DOHH2 (cell line): ENCODE data around the gene TP53AIP1.

Experiments used
- H3F3A ChIP-seq: fragments of 200-600 bp; sonication (generic), shearing (Covaris generic); 2 replicates; pipeline ENCODE4 v1.6.0; 2016; ENCODE audit warnings: antibody characterized with exemption, mild to moderate bottlenecking; ENCODE audit not compliant: control insufficient read depth, insufficient read depth
- H3K27ac ChIP-seq: fragments of 200-600 bp; sonication (generic); 2 replicates; pipeline ENCODE4 v1.5.1; 2014; ENCODE audit warnings: low read depth, mild to moderate bottlenecking, low read length, moderate library complexity
- H3K27me3 ChIP-seq: fragments of 200-600 bp; sonication (generic); 2 replicates; pipeline ENCODE4 v1.6.1; 2014; ENCODE audit warnings: mild to moderate bottlenecking, low read length, mixed read lengths; ENCODE audit not compliant: control insufficient read depth
- H3K36me3 ChIP-seq: fragments of 200-600 bp; sonication (generic); 2 replicates; pipeline ENCODE4 v1.6.1; 2014; ENCODE audit warnings: mild to moderate bottlenecking, low read length, moderate library complexity, mixed read lengths; ENCODE audit not compliant: control insufficient read depth
- H3K4me1 ChIP-seq: fragments of 200-600 bp; sonication (generic); 2 replicates; pipeline ENCODE4 v1.6.1; 2014; ENCODE audit warnings: mild to moderate bottlenecking, low read length, mixed read lengths; ENCODE audit not compliant: control insufficient read depth
- H3K4me2 ChIP-seq: fragments of 200-600 bp; sonication (generic); 2 replicates; pipeline ENCODE4 v1.6.0; 2014; ENCODE audit warnings: mild to moderate bottlenecking, low read length, moderate library complexity
- H3K4me3 ChIP-seq: fragments of 200-600 bp; sonication (generic); 2 replicates; pipeline ENCODE4 v1.5.1; 2014; ENCODE audit warnings: mild to moderate bottlenecking, low read length, mixed read lengths
- H3K79me2 ChIP-seq: fragments of 200-600 bp; sonication (generic); 2 replicates; pipeline ENCODE4 v1.6.1; 2014; ENCODE audit warnings: mild to moderate bottlenecking, low read length, mixed read lengths; ENCODE audit not compliant: control insufficient read depth
- H3K9me2 ChIP-seq: fragments of 200-600 bp; sonication (generic); replicated peaks from 2 replicates; pipeline ENCODE4 v1.6.1; 2014; ENCODE audit warnings: mild to moderate bottlenecking, low read length, mixed read lengths; ENCODE audit not compliant: control insufficient read depth
- H3K9me3 ChIP-seq: fragments of 200-600 bp; sonication (generic); 2 replicates; pipeline ENCODE4 v1.6.1; 2014; ENCODE audit warnings: antibody characterized with exemption, low read length, mixed read lengths; ENCODE audit not compliant: control insufficient read depth, insufficient read depth
- H4K20me1 ChIP-seq: fragments of 200-600 bp; sonication (generic); 2 replicates; pipeline ENCODE4 v1.6.0; 2014; ENCODE audit warnings: low read depth, mild to moderate bottlenecking, antibody characterized with exemption, low read length, moderate library complexity; ENCODE audit not compliant: control insufficient read depth, insufficient read depth
- CTCF ChIP-seq: fragments of 200-600 bp; sonication (generic); IDR thresholded peaks from one replicate; pipeline ENCODE4 v1.5.1; 2014; ENCODE audit warnings: antibody characterized with exemption, mild to moderate bottlenecking, low read depth, low read length; ENCODE audit not compliant: poor library complexity, severe bottlenecking
- EZH2phosphoT487 ChIP-seq: fragments of 200-600 bp; sonication (generic); IDR thresholded peaks from 2 replicates; pipeline ENCODE4 v1.6.1; 2017; ENCODE audit warnings: borderline replicate concordance, mild to moderate bottlenecking, antibody characterized with exemption, low read length, moderate library complexity, mixed read lengths

TP53AIP1 gene

GRCh38 chr11:128934926-128935325, 7.7 kb downstream of the TP53AIP1 start:
- H3K9me3 ChIP-seq, result no peaks in the 10 kb centered on the region
- H3K27me3 ChIP-seq, result no peaks in the 10 kb centered on the region
- H3K27ac ChIP-seq, result no peak overlapping the region
- no peaks in the 10 kb centered on the region for H3F3A ChIP-seq
- no peaks in the 10 kb centered on the region for H4K20me1 ChIP-seq
- TF ChIP-seq CTCF (no peak), EZH2phosphoT487 (no peak)
- H3K36me3 ChIP-seq, result no peaks in the 10 kb centered on the region
- H3K79me2 ChIP-seq, result no peaks in the 10 kb centered on the region
- no peaks in the 10 kb centered on the region for H3K4me1 ChIP-seq
- no peaks in the 10 kb centered on the region for H3K9me2 ChIP-seq
- no peak overlapping the region for H3K4me3 ChIP-seq
- H3K4me2 ChIP-seq, result no peak overlapping the region

GRCh38 chr11:128934351-128934750, 8.3 kb downstream of the TP53AIP1 start:
- H3K36me3 ChIP-seq, result no peaks in the 10 kb centered on the region
- no peaks in the 10 kb centered on the region for H3K27me3 ChIP-seq
- H3K4me3 ChIP-seq, result no peak overlapping the region
- no peak for TF ChIP-seq EZH2phosphoT487
- H4K20me1 ChIP-seq, result no peaks in the 10 kb centered on the region
- H3K27ac ChIP-seq, result no peak overlapping the region
- H3F3A ChIP-seq, result no peaks in the 10 kb centered on the region
- H3K4me2 ChIP-seq, result no peak overlapping the region
- H3K9me3 ChIP-seq, result no peaks in the 10 kb centered on the region
- no peaks in the 10 kb centered on the region for H3K9me2 ChIP-seq
- H3K79me2 ChIP-seq, result no peaks in the 10 kb centered on the region
- H3K4me1 ChIP-seq, result no peaks in the 10 kb centered on the region

- Histone ChIP-seq H3K4me3 (no peak overlapping the region), H4K20me1 (no peaks in the 10 kb centered on the region), H3F3A (no peaks in the 10 kb centered on the region), H3K4me2 (no peak overlapping the region), H3K9me2 (no peaks in the 10 kb centered on the region), H3K9me3 (no peaks in the 10 kb centered on the region), H3K27me3 (no peaks in the 10 kb centered on the region), H3K79me2 (no peaks in the 10 kb centered on the region), H3K4me1 (no peaks in the 10 kb centered on the region), H3K27ac (no peak overlapping the region), H3K36me3 (no peaks in the 10 kb centered on the region)
- no peak for TF ChIP-seq EZH2phosphoT487
- no peak for TF ChIP-seq CTCF
Measured at GRCh38 chr11:128933481-128934178, 9.0 kb downstream of the TP53AIP1 start.

- Histone ChIP-seq H4K20me1 (no peaks in the 10 kb centered on the region), H3F3A (no peaks in the 10 kb centered on the region), H3K4me1 (no peaks in the 10 kb centered on the region), H3K4me2 (no peak overlapping the region), H3K27me3 (no peaks in the 10 kb centered on the region), H3K9me2 (no peaks in the 10 kb centered on the region), H3K4me3 (no peak overlapping the region), H3K27ac (no peak overlapping the region), H3K36me3 (no peaks in the 10 kb centered on the region), H3K9me3 (no peaks in the 10 kb centered on the region), H3K79me2 (no peaks in the 10 kb centered on the region)
- TF ChIP-seq EZH2phosphoT487, result no peak
- TF ChIP-seq CTCF, result no peak
Measured at GRCh38 chr11:128931668-128932067, 11.0 kb downstream of the TP53AIP1 start.
